DMS114 treated with DMSO at 0.1 percent for 48 hours (cell line): ENCODE data around the gene ELAC2.
"Not testable (repeated sequence)": the region's sequence is repeated elsewhere in the genome, so short reads cannot be mapped to it uniquely, and the experiment has no call there.

Experiments
- DNase-seq: peaks from one replicate; lab custom pipeline; 2025; ENCODE audit not compliant: unreplicated experiment; lab: John Stamatoyannopoulos, UW

The ELAC2 gene

GRCh38 chr17:12993631-12994030, 24.2 kb downstream of the ELAC2 start:
- DNase-seq: no peak

GRCh38 chr17:12992676-12993075, 25.2 kb downstream of the ELAC2 start:
- no peak for DNase-seq

GRCh38 chr17:12990926-12991325, 26.9 kb downstream of the ELAC2 start:
- no peak for DNase-seq

GRCh38 chr17:12990041-12990808, 27.6 kb downstream of the ELAC2 start:
- no peak for DNase-seq

DNA sequence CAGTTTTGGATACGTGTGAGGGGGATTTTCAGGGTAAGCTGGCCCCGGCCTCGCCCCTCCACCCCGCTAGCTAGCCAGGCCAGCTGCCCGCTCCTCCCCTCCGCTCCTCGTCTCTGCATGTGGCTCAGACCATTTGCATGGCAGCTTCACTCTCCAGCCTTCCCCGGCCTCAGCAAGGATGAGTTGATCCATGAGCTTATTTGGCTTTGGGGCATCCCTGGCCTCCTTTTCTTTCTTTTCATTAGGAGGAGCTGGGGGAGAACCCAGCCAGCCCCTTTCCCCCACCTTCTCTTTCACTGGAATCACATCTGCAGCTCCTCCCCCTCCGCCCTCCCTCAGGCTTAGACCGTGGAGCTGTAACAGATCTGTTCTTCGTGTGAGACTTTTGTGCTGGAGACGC, 30.7 kb downstream of the ELAC2 start:
- no peak for DNase-seq

- DNase-seq: no peak
These were observed 32.2 kb downstream of the ELAC2 start for GRCh38 chr17:12985431-12986293.

DNA sequence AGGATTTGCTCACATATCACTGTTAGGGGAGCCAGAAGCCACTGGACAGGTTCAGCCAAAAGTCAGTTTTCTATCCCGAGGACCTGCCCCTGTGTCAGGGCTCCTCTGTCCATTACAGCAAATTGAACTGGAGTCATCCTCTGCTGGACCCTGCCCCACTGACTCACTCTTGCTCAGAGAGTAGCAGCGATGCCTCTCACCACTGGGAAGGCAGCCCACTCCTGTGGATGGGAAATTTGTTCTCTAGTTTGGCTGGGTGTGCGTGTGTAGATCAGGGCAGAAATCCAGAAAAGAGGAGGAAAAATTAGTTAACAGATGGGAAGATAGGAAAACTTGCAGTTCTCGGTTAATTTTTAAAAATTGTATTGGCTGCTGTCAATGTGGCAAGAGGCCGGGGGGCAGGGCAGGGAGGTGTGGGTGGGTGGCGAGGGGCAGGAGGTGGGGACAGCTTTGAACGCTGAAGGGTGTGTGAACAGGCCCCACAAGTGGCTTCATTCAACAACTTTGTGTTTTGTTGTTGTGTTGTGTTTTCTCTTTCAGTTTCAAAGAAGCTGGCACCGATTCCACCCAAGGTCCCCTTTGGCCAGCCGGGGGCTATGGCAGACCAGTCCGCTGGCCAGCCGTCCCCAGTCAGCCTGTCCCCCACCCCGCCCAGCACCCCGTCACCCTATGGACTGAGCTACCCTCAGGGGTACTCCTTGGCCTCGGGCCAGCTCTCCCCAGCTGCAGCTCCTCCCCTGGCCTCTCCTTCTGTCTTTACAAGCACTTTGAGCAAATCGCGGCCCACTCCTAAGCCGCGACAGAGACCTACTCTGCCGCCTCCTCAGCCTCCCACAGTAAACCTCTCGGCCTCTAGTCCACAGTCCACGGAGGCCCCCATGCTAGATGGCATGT, 33.6 kb downstream of the ELAC2 start:
- DNase-seq: no peak

DNA sequence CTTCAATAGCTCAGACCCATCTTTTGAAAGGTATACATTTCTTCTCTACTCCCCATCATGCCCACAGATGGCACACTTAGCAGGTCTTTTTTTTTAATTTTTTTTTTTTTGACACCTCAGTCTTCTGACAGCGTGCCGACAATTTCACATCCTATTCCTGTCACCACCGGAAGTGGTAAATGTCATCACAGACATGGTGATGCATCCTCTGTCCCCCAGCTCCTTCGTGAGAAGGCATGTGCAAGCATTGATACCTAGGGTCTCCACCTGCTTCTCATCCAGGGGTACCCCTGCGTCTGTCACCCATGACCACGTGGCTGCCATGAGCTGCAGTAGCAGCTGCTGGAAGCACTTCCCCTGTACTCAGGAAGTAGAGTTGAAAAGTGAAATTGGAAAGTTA, 35.6 kb downstream of the ELAC2 start:
- DNase-seq: no peak

DNA sequence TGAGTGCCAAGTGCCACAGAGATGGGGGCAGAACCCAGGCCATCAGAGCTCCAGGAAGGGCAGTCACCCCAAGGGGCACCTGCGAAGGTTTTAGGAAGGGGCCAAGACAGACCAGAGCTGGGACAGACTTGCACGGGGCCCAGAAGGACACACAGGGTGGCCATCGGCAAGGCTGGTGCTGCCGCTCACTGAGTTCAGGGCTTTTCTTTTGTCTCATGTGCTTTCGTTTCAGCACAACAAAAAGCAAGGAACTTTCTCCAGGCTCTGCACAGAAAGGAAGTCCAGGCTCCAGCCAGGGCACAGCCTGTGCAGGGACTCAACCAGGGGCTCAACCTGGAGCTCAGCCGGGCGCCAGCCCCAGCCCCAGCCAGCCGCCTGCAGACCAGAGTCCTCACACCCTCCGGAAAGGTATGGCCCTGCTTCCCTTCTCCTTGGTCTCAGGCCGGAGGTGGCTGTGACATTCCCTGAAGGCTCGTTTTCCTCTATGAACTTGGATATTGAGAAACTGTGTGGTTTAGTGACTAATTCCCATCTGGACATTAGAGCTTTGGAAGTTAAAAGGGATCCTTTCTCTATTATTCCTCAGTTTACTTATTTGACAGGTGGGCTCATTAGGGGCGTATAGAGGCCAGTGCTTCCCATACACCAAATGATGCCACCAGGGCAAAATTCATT, 37.9 kb downstream of the ELAC2 start:
- no peak for DNase-seq

- DNase-seq: no peak
These were observed 38.6 kb downstream of the ELAC2 start for GRCh38 chr17:12979246-12979645.

- DNase-seq: not testable (repeated sequence)
These were observed 39.0 kb downstream of the ELAC2 start for GRCh38 chr17:12978787-12979186.

DNA sequence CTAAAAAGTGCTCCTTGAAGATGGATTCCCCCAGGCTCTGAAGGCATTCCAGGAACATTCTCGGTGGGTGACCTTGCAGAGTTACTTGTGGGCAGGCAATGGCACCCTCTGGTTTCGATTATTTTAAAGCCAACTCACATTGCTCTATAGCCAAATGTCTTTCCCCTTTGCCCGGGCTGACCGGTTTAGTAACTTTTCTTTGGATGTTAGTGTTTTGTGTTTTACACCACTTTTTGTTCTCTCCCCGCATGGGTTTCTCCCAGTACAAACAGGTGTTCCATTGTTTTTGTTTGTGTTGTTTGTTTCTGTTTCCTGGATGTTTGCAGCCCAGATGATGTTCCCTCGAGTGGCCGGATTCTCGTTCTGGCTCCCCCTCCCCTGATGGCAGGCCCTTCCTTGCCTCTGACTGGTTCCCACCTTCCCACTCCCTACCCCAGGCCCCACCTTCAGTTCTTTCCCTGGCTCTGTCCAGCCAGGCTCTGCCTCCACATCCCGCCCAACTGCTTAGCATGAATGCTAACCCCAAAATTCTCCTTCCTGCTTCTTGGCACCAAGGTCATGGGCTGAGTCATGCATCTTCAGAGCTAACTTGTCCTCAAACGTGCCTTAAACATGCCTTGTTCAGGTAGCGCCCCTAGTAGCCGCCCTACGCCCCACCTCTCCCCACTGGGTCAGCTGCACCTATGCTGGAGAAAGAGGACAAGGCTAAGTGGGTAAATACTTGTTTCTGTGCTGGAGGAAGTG, 40.6 kb downstream of the ELAC2 start:
- DNase-seq: no peak

- DNase-seq: no peak
These were observed 43.8 kb downstream of the ELAC2 start for GRCh38 chr17:12974005-12974531.

DNA sequence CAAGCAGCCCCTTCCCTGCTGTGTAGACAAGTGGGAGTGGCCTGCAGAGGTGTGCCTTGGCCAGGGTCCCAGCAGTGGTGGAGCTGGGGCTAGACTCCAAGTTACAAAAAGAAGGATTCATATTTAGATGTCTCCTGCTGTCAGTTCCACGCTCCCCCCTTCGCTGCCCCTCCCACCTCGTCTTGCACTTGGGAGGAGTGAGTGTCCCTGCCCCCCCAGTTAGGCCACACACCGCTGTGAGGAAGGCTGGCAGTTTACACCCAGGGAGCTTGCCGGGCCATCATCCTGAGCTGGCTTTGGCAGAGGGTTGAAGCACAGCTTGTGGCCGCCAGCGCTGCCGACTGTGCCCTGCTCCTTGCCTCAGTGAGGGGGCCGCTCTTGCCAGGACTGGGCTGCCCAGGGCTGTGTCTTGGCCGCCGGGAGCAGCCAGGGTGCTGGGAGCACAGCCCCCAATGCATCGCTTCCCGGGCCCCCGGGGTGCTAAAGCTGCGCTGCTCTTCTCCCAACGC, 44.3 kb downstream of the ELAC2 start:
- DNase-seq: no peak

GRCh38 chr17:12967962-12968361, 49.9 kb downstream of the ELAC2 start:
- DNase-seq: no peak

GRCh38 chr17:12966413-12966812, 51.4 kb downstream of the ELAC2 start:
- DNase-seq: no peak

DNA sequence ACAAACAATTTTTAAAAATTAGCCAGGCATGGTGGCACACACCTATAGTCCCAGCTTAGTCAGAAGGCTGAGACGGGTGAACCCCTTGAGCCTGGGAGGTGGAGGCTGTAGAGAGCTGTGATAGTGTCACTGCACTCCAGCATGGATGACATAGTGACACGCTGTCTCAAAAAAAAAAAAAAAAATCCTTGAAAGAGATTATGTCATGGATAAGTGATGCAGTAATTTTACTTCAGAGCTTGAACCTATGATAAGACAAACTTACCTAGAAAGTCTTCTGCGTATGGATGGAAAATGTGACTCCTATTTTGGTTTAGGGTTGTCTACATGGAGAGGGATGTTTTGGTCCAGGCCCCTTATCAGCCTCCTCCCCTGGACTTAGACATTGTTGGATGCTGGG, 51.8 kb downstream of the ELAC2 start:
- no peak for DNase-seq

DNA sequence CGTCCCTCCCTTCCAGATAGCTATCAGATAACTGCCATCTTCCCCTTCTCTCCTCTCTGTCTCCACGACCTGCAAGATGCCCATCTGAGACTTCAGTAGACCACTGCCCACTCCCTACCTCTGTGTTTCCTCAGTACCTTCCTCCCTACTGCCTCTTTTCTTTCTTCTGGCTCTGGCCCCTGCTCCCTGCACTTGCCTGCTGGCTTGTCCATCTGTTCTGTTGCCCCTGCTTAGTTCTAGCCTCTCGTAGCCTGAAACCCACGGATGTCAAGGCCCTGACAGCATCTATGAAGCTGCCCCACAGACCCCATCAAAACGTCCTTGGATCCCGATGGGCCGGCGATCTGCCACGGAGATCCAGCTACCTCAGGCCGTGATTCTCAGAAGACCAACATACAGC, 53.0 kb downstream of the ELAC2 start:
- no peak for DNase-seq

- DNase-seq: no peak
These were observed 53.7 kb downstream of the ELAC2 start for GRCh38 chr17:12964162-12964561.

DNA sequence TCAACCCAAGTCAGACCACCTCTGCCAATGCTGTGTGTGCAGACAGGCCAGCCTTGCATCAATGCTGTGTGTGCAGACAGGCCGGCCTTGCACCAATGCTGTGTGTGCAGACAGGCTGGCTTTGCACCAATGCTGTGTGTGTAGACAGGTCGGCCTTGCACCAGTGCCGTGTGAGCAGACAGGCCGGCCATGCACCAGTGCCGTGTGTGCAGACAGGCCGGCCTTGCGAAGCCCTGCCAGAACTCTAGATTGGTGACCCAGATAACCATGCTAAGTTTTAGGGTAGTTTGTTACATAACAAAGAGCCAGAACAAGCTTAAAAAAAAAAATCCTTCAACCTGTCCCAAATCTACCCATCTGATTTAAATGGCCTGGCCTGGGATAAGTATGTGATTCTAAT, 54.3 kb downstream of the ELAC2 start:
- no peak for DNase-seq
